Measurements from ENCODE around the gene SLC4A4.

Gene SLC4A4

DNA sequence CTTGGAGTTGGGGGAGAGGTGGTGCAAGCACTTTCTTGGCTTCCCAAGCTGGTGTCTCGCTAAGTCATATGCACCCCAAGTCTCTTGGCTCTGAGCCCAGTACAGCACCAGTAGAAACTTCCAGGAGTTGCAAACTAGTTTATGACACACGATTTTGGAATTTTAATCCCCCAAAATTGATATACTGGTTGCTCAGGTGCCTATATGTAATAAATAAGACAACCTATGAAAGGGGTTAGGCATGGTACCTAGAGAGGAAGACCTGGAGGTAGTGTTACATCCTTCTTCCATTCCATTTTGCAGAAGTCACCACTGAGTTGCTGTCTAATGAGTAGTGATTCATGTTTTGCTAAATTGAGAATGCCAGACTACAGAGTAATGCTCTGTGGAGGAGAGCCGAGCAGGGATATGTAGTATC lies 4.3 kb upstream of the SLC4A4 start:
- H3K4ac ChIP-seq (ENCODE audit: low read depth in 1 of 2, low read length in 2 of 2), result no peak overlapping the region
- H3K36me3 ChIP-seq (ENCODE audit: control insufficient read depth in 1 of 2, insufficient read depth in 2 of 2, low read depth in 1 of 2, low read length in 2 of 2), result no peaks in the 10 kb centered on the region
- H3K9ac ChIP-seq (ENCODE audit: low read length), result no peak overlapping the region
- peaks cover 6% of the 10 kb centered on the region for H3K4me1 ChIP-seq (ENCODE audit: control insufficient read depth, insufficient read depth, low read depth, low read length)
- no peak overlapping the region for H3K4me2 ChIP-seq (ENCODE audit: low read length, poor library complexity, severe bottlenecking)
- peaks cover 1% of the 10 kb centered on the region for H3K79me1 ChIP-seq (replicated peaks; ENCODE audit: low read length, poor library complexity, severe bottlenecking)
- H3K14ac ChIP-seq (ENCODE audit: low read length in 2 of 2), result no peak overlapping the region
- H4K91ac ChIP-seq (ENCODE audit: low read length), result no peak overlapping the region
- no peak overlapping the region for H2AK5ac ChIP-seq (ENCODE audit: low read length, severe bottlenecking)
- H3K4me3 ChIP-seq (ENCODE audit: insufficient read depth in 1 of 2, low read depth in 1 of 2, low read length in 2 of 2), result no peak overlapping the region
- no peak for DNase-seq
- H2BK120ac ChIP-seq (ENCODE audit: low read depth, low read length), result no peak overlapping the region
- no peaks in the 10 kb centered on the region for H3K27me3 ChIP-seq (ENCODE audit: control insufficient read depth in 1 of 2, insufficient read depth in 1 of 2, low read length in 2 of 2)
- H3K18ac ChIP-seq (ENCODE audit: low read depth in 1 of 2, low read length in 2 of 2), result no peak overlapping the region
- H2BK5ac ChIP-seq (ENCODE audit: low read depth, low read length, poor library complexity, severe bottlenecking), result no peak overlapping the region
- H4K8ac ChIP-seq (ENCODE audit: low read length), result no peak overlapping the region
- H2AFZ ChIP-seq (ENCODE audit: low read depth, low read length), result no peak overlapping the region
- H2BK15ac ChIP-seq (ENCODE audit: low read depth, poor library complexity, severe bottlenecking), result no peak overlapping the region
- no peak overlapping the region for H3K23ac ChIP-seq (ENCODE audit: low read length in 2 of 2)
- H3K27ac ChIP-seq (ENCODE audit: low read length, poor library complexity, severe bottlenecking), result no peak overlapping the region
- H2BK12ac ChIP-seq (ENCODE audit: low read length in 2 of 2), result no peak overlapping the region
- 92% methylated on average over 2 of the region's 3 CpGs for WGBS
- H3K9me3 ChIP-seq (ENCODE audit: control insufficient read depth, low read length), result no peaks in the 10 kb centered on the region

- no peak overlapping the region for H3K4me3 ChIP-seq (ENCODE audit: insufficient read depth in 1 of 2, low read depth in 1 of 2, low read length in 2 of 2)
- no peaks in the 10 kb centered on the region for H3K36me3 ChIP-seq (ENCODE audit: control insufficient read depth in 1 of 2, insufficient read depth in 2 of 2, low read depth in 1 of 2, low read length in 2 of 2)
- H2BK12ac ChIP-seq (ENCODE audit: low read length in 2 of 2), result no peak overlapping the region
- H2AFZ ChIP-seq (ENCODE audit: low read depth, low read length), result no peak overlapping the region
- WGBS, result 92% methylated on average over 2 of the region's 2 CpGs
- no peak overlapping the region for H3K4ac ChIP-seq (ENCODE audit: low read depth in 1 of 2, low read length in 2 of 2)
- H2BK15ac ChIP-seq (ENCODE audit: low read depth, poor library complexity, severe bottlenecking), result no peak overlapping the region
- no peak overlapping the region for H3K14ac ChIP-seq (ENCODE audit: low read length in 2 of 2)
- H3K4me1 ChIP-seq (ENCODE audit: control insufficient read depth, insufficient read depth, low read depth, low read length), result peaks cover 4% of the 10 kb centered on the region
- no peaks in the 10 kb centered on the region for H3K27me3 ChIP-seq (ENCODE audit: control insufficient read depth in 1 of 2, insufficient read depth in 1 of 2, low read length in 2 of 2)
- no peak overlapping the region for H4K8ac ChIP-seq (ENCODE audit: low read length)
- H3K9me3 ChIP-seq (ENCODE audit: control insufficient read depth, low read length), result no peaks in the 10 kb centered on the region
- no peak overlapping the region for H3K9ac ChIP-seq (ENCODE audit: low read length)
- no peak overlapping the region for H3K4me2 ChIP-seq (ENCODE audit: low read length, poor library complexity, severe bottlenecking)
- no peak overlapping the region for H2BK120ac ChIP-seq (ENCODE audit: low read depth, low read length)
- no peak overlapping the region for H3K27ac ChIP-seq (ENCODE audit: low read length, poor library complexity, severe bottlenecking)
- no peak overlapping the region for H2AK5ac ChIP-seq (ENCODE audit: low read length, severe bottlenecking)
- H2BK5ac ChIP-seq (ENCODE audit: low read depth, low read length, poor library complexity, severe bottlenecking), result no peak overlapping the region
- no peaks in the 10 kb centered on the region for H3K79me1 ChIP-seq (replicated peaks; ENCODE audit: low read length, poor library complexity, severe bottlenecking)
- no peak overlapping the region for H3K18ac ChIP-seq (ENCODE audit: low read depth in 1 of 2, low read length in 2 of 2)
- H3K23ac ChIP-seq (ENCODE audit: low read length in 2 of 2), result no peak overlapping the region
- no peak overlapping the region for H4K91ac ChIP-seq (ENCODE audit: low read length)
- DNase-seq, result no peak
Observed at GRCh38 chr4:71343670-71344466, 5.0 kb downstream of the SLC4A4 start.

- no peaks in the 10 kb centered on the region for H3K9me3 ChIP-seq (ENCODE audit: control insufficient read depth, low read length)
- H3K9ac ChIP-seq (ENCODE audit: low read length), result no peak overlapping the region
- H2BK5ac ChIP-seq (ENCODE audit: low read depth, low read length, poor library complexity, severe bottlenecking), result no peak overlapping the region
- H3K4ac ChIP-seq (ENCODE audit: low read depth in 1 of 2, low read length in 2 of 2), result no peak overlapping the region
- no peaks in the 10 kb centered on the region for H3K79me1 ChIP-seq (replicated peaks; ENCODE audit: low read length, poor library complexity, severe bottlenecking)
- no peak overlapping the region for H2BK120ac ChIP-seq (ENCODE audit: low read depth, low read length)
- peaks cover 0 to 4% of the 10 kb centered on the region in 2 experiments for H3K36me3 ChIP-seq (ENCODE audit: control insufficient read depth in 1 of 2, insufficient read depth in 2 of 2, low read depth in 1 of 2, low read length in 2 of 2)
- no peak overlapping the region for H4K8ac ChIP-seq (ENCODE audit: low read length)
- no peak overlapping the region for H3K4me2 ChIP-seq (ENCODE audit: low read length, poor library complexity, severe bottlenecking)
- H3K4me3 ChIP-seq (ENCODE audit: insufficient read depth in 1 of 2, low read depth in 1 of 2, low read length in 2 of 2), result no peak overlapping the region
- no peaks in the 10 kb centered on the region for H3K27me3 ChIP-seq (ENCODE audit: control insufficient read depth in 1 of 2, insufficient read depth in 1 of 2, low read length in 2 of 2)
- no peak overlapping the region for H2AFZ ChIP-seq (ENCODE audit: low read depth, low read length)
- no peak for DNase-seq
- no peak overlapping the region for H3K14ac ChIP-seq (ENCODE audit: low read length in 2 of 2)
- no peak overlapping the region for H2BK15ac ChIP-seq (ENCODE audit: low read depth, poor library complexity, severe bottlenecking)
- no peak overlapping the region for H3K27ac ChIP-seq (ENCODE audit: low read length, poor library complexity, severe bottlenecking)
- H2BK12ac ChIP-seq (ENCODE audit: low read length in 2 of 2), result no peak overlapping the region
- no peak overlapping the region for H4K91ac ChIP-seq (ENCODE audit: low read length)
- no peak overlapping the region for H3K23ac ChIP-seq (ENCODE audit: low read length in 2 of 2)
- H3K4me1 ChIP-seq (ENCODE audit: control insufficient read depth, insufficient read depth, low read depth, low read length), result no peaks in the 10 kb centered on the region
- no peak overlapping the region for H2AK5ac ChIP-seq (ENCODE audit: low read length, severe bottlenecking)
- H3K18ac ChIP-seq (ENCODE audit: low read depth in 1 of 2, low read length in 2 of 2), result no peak overlapping the region
Observed at GRCh38 chr4:71346710-71347109, 7.9 kb downstream of the SLC4A4 start.

GRCh38 chr4:71348586-71348985 lies 9.8 kb downstream of the SLC4A4 start:
- no peak overlapping the region for H2BK12ac ChIP-seq (ENCODE audit: low read length in 2 of 2)
- H3K9me3 ChIP-seq (ENCODE audit: control insufficient read depth, low read length), result no peaks in the 10 kb centered on the region
- H3K4me1 ChIP-seq (ENCODE audit: control insufficient read depth, insufficient read depth, low read depth, low read length), result no peaks in the 10 kb centered on the region
- H4K8ac ChIP-seq (ENCODE audit: low read length), result no peak overlapping the region
- no peak overlapping the region for H2AK5ac ChIP-seq (ENCODE audit: low read length, severe bottlenecking)
- no peak overlapping the region for H2BK5ac ChIP-seq (ENCODE audit: low read depth, low read length, poor library complexity, severe bottlenecking)
- no peak overlapping the region for H2BK120ac ChIP-seq (ENCODE audit: low read depth, low read length)
- H3K27me3 ChIP-seq (ENCODE audit: control insufficient read depth in 1 of 2, insufficient read depth in 1 of 2, low read length in 2 of 2), result no peaks in the 10 kb centered on the region
- H3K23ac ChIP-seq (ENCODE audit: low read length in 2 of 2), result no peak overlapping the region
- no peak overlapping the region for H3K4me2 ChIP-seq (ENCODE audit: low read length, poor library complexity, severe bottlenecking)
- H4K91ac ChIP-seq (ENCODE audit: low read length), result no peak overlapping the region
- 86% methylated on average over 1 of the region's 3 CpGs for WGBS
- no peak overlapping the region for H3K14ac ChIP-seq (ENCODE audit: low read length in 2 of 2)
- peaks cover 0 to 4% of the 10 kb centered on the region in 2 experiments for H3K36me3 ChIP-seq (ENCODE audit: control insufficient read depth in 1 of 2, insufficient read depth in 2 of 2, low read depth in 1 of 2, low read length in 2 of 2)
- H3K9ac ChIP-seq (ENCODE audit: low read length), result no peak overlapping the region
- no peak overlapping the region for H3K18ac ChIP-seq (ENCODE audit: low read depth in 1 of 2, low read length in 2 of 2)
- no peak overlapping the region for H3K4me3 ChIP-seq (ENCODE audit: insufficient read depth in 1 of 2, low read depth in 1 of 2, low read length in 2 of 2)
- H3K27ac ChIP-seq (ENCODE audit: low read length, poor library complexity, severe bottlenecking), result no peak overlapping the region
- H3K79me1 ChIP-seq (replicated peaks; ENCODE audit: low read length, poor library complexity, severe bottlenecking), result no peaks in the 10 kb centered on the region
- no peak overlapping the region for H2BK15ac ChIP-seq (ENCODE audit: low read depth, poor library complexity, severe bottlenecking)
- DNase-seq, result no peak
- H3K4ac ChIP-seq (ENCODE audit: low read depth in 1 of 2, low read length in 2 of 2), result no peak overlapping the region
- H2AFZ ChIP-seq (ENCODE audit: low read depth, low read length), result no peak overlapping the region

Data from mesenchymal stem cell (in vitro differentiated cells and primary cell).